Measurements from ENCODE around the gene NAPA.

GRCh38 chr19:47445937-47446402 is 68.9 kb downstream of the NAPA start:
- TF ChIP-seq CTCF (conservative IDR thresholded peaks at IDR 0.05) (no peak), EZH2 (IDR thresholded peaks at IDR 0.05; ENCODE audit: low read depth) (no peak)

Measured in PC-9 (cell line).